Measurements from ENCODE around the gene CROCC2. TPM values are rescaled to one million over a fixed set of nuclear protein-coding genes. Genes with fewer than 3 reads are reported as not detected.

CROCC2 gene
- total RNA-seq, 2 donors from 2014 or later = not detected

GRCh38 chr2:241008711-241009121 is 102.6 kb downstream of the CROCC2 start:
- Histone ChIP-seq H3K36me3 (peaks cover 7% of the 10 kb centered on the region), H3K4me3 (no peak overlapping the region), H3K9me3 (peaks cover 12% of the 10 kb centered on the region), H3K27ac (peak overlapping the region in 1 of 2 donors; percentile 72), H3K27me3 (replicated peaks; ENCODE audit: insufficient read depth) (no peaks in the 10 kb centered on the region), H3K4me1 (ENCODE audit: control insufficient read depth in 1 of 2, low read depth in 2 of 2) (peaks cover 17 to 31% of the 10 kb centered on the region in 2 donors)
- ATAC-seq (ENCODE audit: insufficient number of reproducible peaks, low FRiP score, low read depth) (no peak), DNase-seq (ENCODE audit: low spot score) (no peak)
- no peak for TF ChIP-seq CTCF (IDR thresholded peaks at IDR 0.05)

- H3K4me1 ChIP-seq (ENCODE audit: control insufficient read depth in 1 of 2, low read depth in 2 of 2) = peaks cover 17 to 31% of the 10 kb centered on the region in 2 donors
- no peak overlapping the region for H3K4me3 ChIP-seq
- TF ChIP-seq CTCF (IDR thresholded peaks at IDR 0.05) = no peak
- H3K36me3 ChIP-seq = peaks cover 3% of the 10 kb centered on the region
- ATAC-seq (ENCODE audit: insufficient number of reproducible peaks, low FRiP score, low read depth) = no peak
- no peak for DNase-seq (ENCODE audit: low spot score)
- peaks cover 7% of the 10 kb centered on the region for H3K9me3 ChIP-seq
- H3K27me3 ChIP-seq (replicated peaks; ENCODE audit: insufficient read depth) = no peaks in the 10 kb centered on the region
- peak overlapping the region in 1 of 2 donors; percentile 72 for H3K27ac ChIP-seq
Observed at GRCh38 chr2:241009191-241009590, 103.1 kb downstream of the CROCC2 start.

- DNase-seq (ENCODE audit: low spot score) = no peak
- H3K9me3 ChIP-seq = peaks cover under 1% of the 10 kb centered on the region
- H3K27ac ChIP-seq = peak overlapping the region; percentile 45 to 72
- ATAC-seq (ENCODE audit: insufficient number of reproducible peaks, low FRiP score, low read depth) = peak; percentile 52
- peak; percentile 33 for TF ChIP-seq CTCF (IDR thresholded peaks at IDR 0.05)
- H3K27me3 ChIP-seq (replicated peaks; ENCODE audit: insufficient read depth) = no peaks in the 10 kb centered on the region
- peak overlapping the region; percentile 66 for H3K4me3 ChIP-seq
- peaks cover under 1% of the 10 kb centered on the region for H3K36me3 ChIP-seq
- H3K4me1 ChIP-seq (ENCODE audit: control insufficient read depth in 1 of 2, low read depth in 2 of 2) = peaks cover 17 to 31% of the 10 kb centered on the region in 2 donors
Observed at GRCh38 chr2:241009601-241010530, 103.7 kb downstream of the CROCC2 start.

GRCh38 chr2:241010531-241011295 is 104.6 kb downstream of the CROCC2 start:
- no peaks in the 10 kb centered on the region for H3K27me3 ChIP-seq (replicated peaks; ENCODE audit: insufficient read depth)
- peak overlapping the region; percentile 66 for H3K4me3 ChIP-seq
- TF ChIP-seq CTCF (IDR thresholded peaks at IDR 0.05) = no peak
- peaks cover 17 to 31% of the 10 kb centered on the region in 2 donors for H3K4me1 ChIP-seq (ENCODE audit: control insufficient read depth in 1 of 2, low read depth in 2 of 2)
- no peaks in the 10 kb centered on the region for H3K9me3 ChIP-seq
- H3K36me3 ChIP-seq = no peaks in the 10 kb centered on the region
- H3K27ac ChIP-seq = peak overlapping the region; percentile 45 to 72
- DNase-seq (ENCODE audit: low spot score) (no peak), ATAC-seq (ENCODE audit: insufficient number of reproducible peaks, low FRiP score, low read depth) (no peak)

- no peaks in the 10 kb centered on the region for H3K9me3 ChIP-seq
- no peaks in the 10 kb centered on the region for H3K36me3 ChIP-seq
- no peak overlapping the region for H3K27ac ChIP-seq
- H3K4me1 ChIP-seq (ENCODE audit: control insufficient read depth in 1 of 2, low read depth in 2 of 2) = peaks cover 17 to 31% of the 10 kb centered on the region in 2 donors
- TF ChIP-seq CTCF (IDR thresholded peaks at IDR 0.05) = no peak
- DNase-seq (ENCODE audit: low spot score) (no peak), ATAC-seq (ENCODE audit: insufficient number of reproducible peaks, low FRiP score, low read depth) (no peak)
- H3K27me3 ChIP-seq (replicated peaks; ENCODE audit: insufficient read depth) = no peaks in the 10 kb centered on the region
- no peak overlapping the region for H3K4me3 ChIP-seq
Observed at GRCh38 chr2:241011296-241011600, 105.1 kb downstream of the CROCC2 start.
